ENCODE measurements around the gene PPFIBP1. TPM values are rescaled to one million over a fixed set of nuclear protein-coding genes. Genes with fewer than 3 reads are reported as not detected.
A peak's percentile ranks its signal among the peaks of the same experiment; 100 is the strongest.

PPFIBP1 gene
- total RNA-seq, 1 donor: 131 TPM

DNA sequence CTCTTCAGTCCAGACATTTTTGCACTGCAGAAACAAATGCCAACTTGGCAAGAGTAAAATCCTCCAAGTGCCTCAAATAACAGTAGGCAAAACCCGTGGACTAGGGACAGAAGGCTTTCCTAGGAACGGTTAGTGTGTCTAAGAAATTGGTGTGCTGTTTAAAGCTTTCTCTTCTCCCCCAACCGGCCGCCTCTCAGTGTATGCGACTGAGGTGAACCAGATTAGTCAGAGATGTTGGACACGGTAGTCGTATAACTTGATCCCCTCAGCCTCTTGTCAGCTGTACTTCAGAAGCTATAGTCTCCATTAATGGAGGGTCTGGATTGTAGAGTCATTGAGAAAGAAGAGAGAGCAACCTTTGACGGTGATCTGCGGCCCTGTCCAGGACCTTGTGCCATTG lies 21.7 kb downstream of the PPFIBP1 start:
- H3K4me3 ChIP-seq (ENCODE audit: low read depth, low read length): no peak overlapping the region
- DNase-seq (ENCODE audit: low read depth): no peak
- TF ChIP-seq, protein P1, sequence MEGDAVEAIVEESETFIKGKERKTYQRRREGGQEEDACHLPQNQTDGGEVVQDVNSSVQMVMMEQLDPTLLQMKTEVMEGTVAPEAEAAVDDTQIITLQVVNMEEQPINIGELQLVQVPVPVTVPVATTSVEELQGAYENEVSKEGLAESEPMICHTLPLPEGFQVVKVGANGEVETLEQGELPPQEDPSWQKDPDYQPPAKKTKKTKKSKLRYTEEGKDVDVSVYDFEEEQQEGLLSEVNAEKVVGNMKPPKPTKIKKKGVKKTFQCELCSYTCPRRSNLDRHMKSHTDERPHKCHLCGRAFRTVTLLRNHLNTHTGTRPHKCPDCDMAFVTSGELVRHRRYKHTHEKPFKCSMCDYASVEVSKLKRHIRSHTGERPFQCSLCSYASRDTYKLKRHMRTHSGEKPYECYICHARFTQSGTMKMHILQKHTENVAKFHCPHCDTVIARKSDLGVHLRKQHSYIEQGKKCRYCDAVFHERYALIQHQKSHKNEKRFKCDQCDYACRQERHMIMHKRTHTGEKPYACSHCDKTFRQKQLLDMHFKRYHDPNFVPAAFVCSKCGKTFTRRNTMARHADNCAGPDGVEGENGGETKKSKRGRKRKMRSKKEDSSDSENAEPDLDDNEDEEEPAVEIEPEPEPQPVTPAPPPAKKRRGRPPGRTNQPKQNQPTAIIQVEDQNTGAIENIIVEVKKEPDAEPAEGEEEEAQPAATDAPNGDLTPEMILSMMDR (IDR thresholded peaks at IDR 0.05; ENCODE audit: insufficient read depth, low read length): no peak

DNA sequence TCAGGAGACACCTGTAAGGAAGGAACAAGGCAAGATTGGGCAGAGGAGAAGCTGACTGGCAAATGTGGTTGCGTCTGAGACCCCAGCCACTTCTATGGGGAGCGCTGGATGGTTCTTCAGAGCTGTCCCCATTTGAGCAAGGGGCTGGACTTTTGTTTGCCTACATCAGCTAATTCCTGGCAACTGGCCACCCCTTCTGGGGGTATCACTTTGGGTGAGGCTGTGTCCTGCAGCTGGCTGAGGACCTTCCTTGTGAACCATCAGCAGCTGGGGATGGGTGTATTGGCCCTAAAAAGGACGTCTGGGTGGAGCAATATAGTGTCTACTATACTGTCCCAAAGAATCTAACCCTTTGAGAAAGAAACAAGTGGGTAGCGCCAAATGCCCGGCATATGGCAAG lies 23.6 kb downstream of the PPFIBP1 start:
- H3K4me3 ChIP-seq (ENCODE audit: low read depth, low read length): no peak overlapping the region
- TF ChIP-seq, protein P1 (IDR thresholded peaks at IDR 0.05; ENCODE audit: insufficient read depth, low read length): no peak
- DNase-seq (ENCODE audit: low read depth): no peak

DNA sequence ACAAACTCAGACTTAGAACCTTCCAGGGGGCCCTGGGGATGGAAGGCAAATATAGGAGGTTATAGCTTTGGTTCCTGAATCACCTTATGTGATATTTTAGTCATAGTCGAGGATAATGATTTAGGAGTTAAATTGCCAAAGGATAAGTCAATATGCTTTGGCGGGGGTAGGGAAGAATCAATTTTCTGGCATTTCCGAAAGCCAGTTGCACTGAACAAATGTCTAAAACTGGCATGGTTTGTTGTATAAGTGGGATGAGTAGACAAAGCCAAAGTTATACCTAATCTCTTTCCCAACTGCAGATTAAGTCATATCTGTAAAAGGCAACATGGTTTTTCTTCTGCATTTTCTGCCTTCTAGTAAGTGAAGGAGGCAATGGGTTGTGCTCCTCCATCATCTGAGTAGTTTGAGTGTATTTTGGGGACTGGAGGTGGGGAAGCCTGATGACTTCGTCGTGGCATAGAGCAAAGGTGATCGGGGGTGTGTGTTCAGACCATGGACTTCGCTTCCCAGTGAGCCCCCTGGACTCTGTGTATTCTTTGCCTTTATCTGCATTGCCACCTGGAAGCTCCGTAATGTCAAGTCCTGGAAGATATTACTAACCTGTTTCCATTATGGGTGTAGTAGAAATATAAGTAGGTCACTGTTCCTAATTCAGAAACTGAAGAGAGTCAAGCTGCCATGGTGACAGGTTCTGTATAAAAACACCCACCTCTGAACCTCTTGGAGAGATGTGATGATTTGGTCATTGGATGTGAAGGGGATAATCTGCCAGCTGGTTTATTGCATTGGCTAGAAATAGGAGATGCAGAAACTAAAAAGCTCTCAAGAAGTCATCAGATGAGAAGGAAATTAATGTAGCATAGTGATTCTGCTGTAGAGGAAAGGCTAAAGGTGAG lies 24.5 kb downstream of the PPFIBP1 start:
- no peak overlapping the region for H3K4me3 ChIP-seq (ENCODE audit: low read depth, low read length)
- no peak for DNase-seq (ENCODE audit: low read depth)
- TF ChIP-seq, protein P1 (IDR thresholded peaks at IDR 0.05; ENCODE audit: insufficient read depth, low read length): no peak

DNA sequence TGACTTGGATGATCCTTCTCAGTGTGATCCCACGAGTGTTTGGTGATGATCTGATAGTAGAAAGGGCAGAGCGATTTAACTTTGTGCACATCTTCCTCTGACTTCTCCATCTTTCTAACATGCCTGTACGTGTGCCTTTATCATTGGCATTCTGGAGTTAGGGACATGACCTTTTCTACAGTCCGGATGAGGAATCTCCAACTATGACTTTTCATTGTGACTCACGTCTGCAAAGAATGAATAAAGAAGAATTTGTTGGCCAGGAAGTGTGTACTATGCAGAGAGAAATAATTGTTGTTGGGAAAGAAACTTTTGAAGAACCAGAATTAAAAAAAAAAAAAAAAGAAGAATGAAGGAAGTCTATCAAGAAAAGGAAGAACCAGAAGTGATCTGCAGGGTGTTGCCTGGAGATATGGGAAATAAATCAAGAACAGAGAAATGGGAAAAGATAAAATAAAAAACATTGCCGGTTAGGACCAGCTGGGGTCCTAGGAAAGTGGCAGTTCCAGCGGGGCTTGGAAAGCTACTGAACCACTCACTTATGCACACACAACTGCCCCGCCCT lies 25.3 kb downstream of the PPFIBP1 start:
- H3K4me3 ChIP-seq (ENCODE audit: low read depth, low read length): peak overlapping the region; percentile 43
- TF ChIP-seq, protein P1 (IDR thresholded peaks at IDR 0.05; ENCODE audit: insufficient read depth, low read length): no peak
- DNase-seq (ENCODE audit: low read depth): peak; percentile 87

DNA sequence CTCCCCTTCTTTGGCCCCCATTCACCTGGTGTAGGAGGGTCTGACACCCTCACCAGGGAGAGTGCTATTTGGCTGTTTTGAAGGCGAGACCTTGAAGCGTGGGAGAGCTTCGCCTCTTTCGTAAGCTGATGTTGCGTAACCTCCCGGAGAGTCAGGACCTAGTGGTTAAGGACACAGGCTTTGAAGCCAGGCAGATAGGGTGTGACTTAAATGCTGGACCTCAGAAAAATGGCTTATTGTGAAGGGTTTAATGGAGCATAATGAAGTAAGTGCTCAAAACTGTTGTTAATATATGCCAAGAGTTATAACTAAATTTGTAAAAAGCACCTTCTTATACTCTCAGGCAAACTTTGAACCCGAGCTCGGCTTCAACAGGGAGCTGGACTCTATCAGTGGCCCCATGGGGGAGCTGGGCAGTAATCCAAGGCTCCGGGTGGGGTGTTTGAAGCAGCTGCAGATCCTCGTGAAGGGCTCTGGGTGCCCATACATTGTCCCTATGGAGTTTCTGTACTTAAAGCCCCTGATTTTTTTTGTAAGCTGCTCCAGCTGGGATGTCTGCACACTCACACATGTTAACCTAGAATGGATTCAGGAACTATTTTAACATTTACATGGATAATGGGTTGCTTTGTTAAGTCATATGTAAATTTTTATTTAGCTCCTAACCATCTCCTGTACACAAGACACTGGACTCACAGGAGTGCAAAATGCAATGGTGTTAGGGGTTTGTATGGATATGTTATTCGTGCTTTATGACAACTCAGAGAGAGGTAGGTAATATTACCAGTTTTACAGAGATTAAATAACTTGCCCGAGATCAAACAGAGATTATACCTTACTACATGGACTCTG lies 26.0 kb downstream of the PPFIBP1 start:
- TF ChIP-seq, protein P1 (IDR thresholded peaks at IDR 0.05; ENCODE audit: insufficient read depth, low read length): no peak
- peak overlapping the region; percentile 43 for H3K4me3 ChIP-seq (ENCODE audit: low read depth, low read length)
- peak; percentile 98 for DNase-seq (ENCODE audit: low read depth)

DNA sequence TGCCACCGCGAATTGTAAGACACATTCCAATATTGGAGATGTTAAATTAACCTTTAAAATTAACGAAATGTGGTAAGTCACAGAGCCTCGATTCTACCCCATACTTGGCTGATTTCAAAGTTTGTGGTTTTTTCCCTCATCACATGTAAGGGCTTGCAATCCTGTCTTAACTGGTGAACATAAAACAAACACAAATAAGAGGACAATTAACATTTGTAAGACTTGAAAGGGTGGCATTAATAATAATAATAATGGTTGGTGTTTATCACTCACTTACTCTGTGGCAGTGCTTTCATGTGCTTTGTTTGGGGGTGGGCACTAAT lies 26.6 kb downstream of the PPFIBP1 start:
- DNase-seq (ENCODE audit: low read depth): no peak
- H3K4me3 ChIP-seq (ENCODE audit: low read depth, low read length): no peak overlapping the region
- TF ChIP-seq, protein P1 (IDR thresholded peaks at IDR 0.05; ENCODE audit: insufficient read depth, low read length): no peak

Data from fibroblast of the aortic adventitia (primary cell).